HepG2 (cell line): ENCODE measurements around the gene ANXA11. TPM values are rescaled to one million over a fixed set of nuclear protein-coding genes. Genes with fewer than 3 reads are reported as not detected.

Experiments
- SIN3B ChIP-seq: fragments of 150-350 bp; IDR thresholded peaks from 2 replicates; pipeline ENCODE4 v1.6.1; 2014; ENCODE audit warnings: low read length
- ZBTB10 ChIP-seq: sonication (generic); formaldehyde crosslinking; IDR thresholded peaks from 2 replicates; pipeline ENCODE4 v1.4.0; 2020; ENCODE audit warnings: missing genetic modification reagents, borderline replicate concordance
- ZHX2 ChIP-seq, 2 experiments: sonication (generic) in 1 of 2; formaldehyde crosslinking in 1 of 2; IDR thresholded peaks; 2 replicates each; pipeline versions ENCODE4 v1.6.1 to v1.9.0; 2014 to 2022; ENCODE audit warnings: antibody characterized with exemption in 1 of 2, borderline replicate concordance in 1 of 2, inconsistent platforms in 1 of 2, low read depth in 1 of 2, missing genetic modification reagents in 1 of 2
- ZNF263 ChIP-seq: sonication (generic); formaldehyde crosslinking; IDR thresholded peaks from 2 replicates; pipeline ENCODE4 v1.4.0; 2020; ENCODE audit warnings: missing genetic modification reagents
- polyA plus RNA-seq, 8 experiments: library from polyadenylated mRNA; depleted of rRNA in 3 of 8; stranded (reverse) in 7 of 8; unstranded in 1 of 8; fragments of >200 nt; fragmentation: Illumina TruSeq in 4 of 8; extraction: Trizol in 4 of 8; gene quantifications; 2 replicates each; pipeline versions ENCODE4 v1.2.1 to v1.2.3, GENCODE V29; 2011 to 2016; ENCODE audit warnings: low read depth in 4 of 8, missing spikeins in 1 of 8, mixed read lengths in 1 of 8; ENCODE audit not compliant: insufficient read depth in 1 of 8
- total RNA-seq, 5 experiments: library from RNA; depleted of rRNA; stranded (reverse); fragments of >200 nt; fragmentation: Illumina TruSeq; extraction: Trizol; gene quantifications; 2 replicates each; pipeline ENCODE4 v1.2.3, GENCODE V29; 2016; ENCODE audit warnings: low read depth in 1 of 5
- TF ChIP-seq, protein P1 (sequence below): sonication (generic); formaldehyde crosslinking; IDR thresholded peaks from 2 replicates; pipeline ENCODE4 v1.5.1; 2020; ENCODE audit warnings: missing genetic modification reagents, mild to moderate bottlenecking, borderline replicate concordance
- TF ChIP-seq, protein P2 (sequence below): sonication (generic); formaldehyde crosslinking; IDR thresholded peaks from 2 replicates; pipeline ENCODE4 v1.4.0; 2020; ENCODE audit warnings: missing genetic modification reagents
- TF ChIP-seq, protein P3 (sequence below): sonication (generic); formaldehyde crosslinking; IDR thresholded peaks from 2 replicates; pipeline ENCODE4 v1.4.0; 2020; ENCODE audit warnings: mild to moderate bottlenecking, missing genetic modification reagents

ANXA11 gene
- total and polyA plus RNA-seq, 2 of the 13 experiments (the other 11 are each of a cell fraction or from before 2014, with no cell fraction given) = 30.6 to 51.5 TPM

- no peak for TF ChIP-seq ZHX2 (IDR thresholded peaks at IDR 0.05; ENCODE audit: low read depth)
- TF ChIP-seq ZHX2 (CRISPR knock-in tag; IDR thresholded peaks at IDR 0.05; ENCODE audit: borderline replicate concordance) = 0 out of 2 replicates have a peak, but pooled peaks have one; percentile 50
- TF ChIP-seq SIN3B = no peak
- TF ChIP-seq, protein P1, sequence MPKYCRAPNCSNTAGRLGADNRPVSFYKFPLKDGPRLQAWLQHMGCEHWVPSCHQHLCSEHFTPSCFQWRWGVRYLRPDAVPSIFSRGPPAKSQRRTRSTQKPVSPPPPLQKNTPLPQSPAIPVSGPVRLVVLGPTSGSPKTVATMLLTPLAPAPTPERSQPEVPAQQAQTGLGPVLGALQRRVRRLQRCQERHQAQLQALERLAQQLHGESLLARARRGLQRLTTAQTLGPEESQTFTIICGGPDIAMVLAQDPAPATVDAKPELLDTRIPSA (CRISPR knock-in tag) = no peak; the same call in 1 of the 2 replicates
- no peak for TF ChIP-seq ZBTB10 (CRISPR knock-in tag)
- TF ChIP-seq, protein P2, sequence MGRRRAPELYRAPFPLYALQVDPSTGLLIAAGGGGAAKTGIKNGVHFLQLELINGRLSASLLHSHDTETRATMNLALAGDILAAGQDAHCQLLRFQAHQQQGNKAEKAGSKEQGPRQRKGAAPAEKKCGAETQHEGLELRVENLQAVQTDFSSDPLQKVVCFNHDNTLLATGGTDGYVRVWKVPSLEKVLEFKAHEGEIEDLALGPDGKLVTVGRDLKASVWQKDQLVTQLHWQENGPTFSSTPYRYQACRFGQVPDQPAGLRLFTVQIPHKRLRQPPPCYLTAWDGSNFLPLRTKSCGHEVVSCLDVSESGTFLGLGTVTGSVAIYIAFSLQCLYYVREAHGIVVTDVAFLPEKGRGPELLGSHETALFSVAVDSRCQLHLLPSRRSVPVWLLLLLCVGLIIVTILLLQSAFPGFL (CRISPR knock-in tag) = no peak
- TF ChIP-seq, protein P3, sequence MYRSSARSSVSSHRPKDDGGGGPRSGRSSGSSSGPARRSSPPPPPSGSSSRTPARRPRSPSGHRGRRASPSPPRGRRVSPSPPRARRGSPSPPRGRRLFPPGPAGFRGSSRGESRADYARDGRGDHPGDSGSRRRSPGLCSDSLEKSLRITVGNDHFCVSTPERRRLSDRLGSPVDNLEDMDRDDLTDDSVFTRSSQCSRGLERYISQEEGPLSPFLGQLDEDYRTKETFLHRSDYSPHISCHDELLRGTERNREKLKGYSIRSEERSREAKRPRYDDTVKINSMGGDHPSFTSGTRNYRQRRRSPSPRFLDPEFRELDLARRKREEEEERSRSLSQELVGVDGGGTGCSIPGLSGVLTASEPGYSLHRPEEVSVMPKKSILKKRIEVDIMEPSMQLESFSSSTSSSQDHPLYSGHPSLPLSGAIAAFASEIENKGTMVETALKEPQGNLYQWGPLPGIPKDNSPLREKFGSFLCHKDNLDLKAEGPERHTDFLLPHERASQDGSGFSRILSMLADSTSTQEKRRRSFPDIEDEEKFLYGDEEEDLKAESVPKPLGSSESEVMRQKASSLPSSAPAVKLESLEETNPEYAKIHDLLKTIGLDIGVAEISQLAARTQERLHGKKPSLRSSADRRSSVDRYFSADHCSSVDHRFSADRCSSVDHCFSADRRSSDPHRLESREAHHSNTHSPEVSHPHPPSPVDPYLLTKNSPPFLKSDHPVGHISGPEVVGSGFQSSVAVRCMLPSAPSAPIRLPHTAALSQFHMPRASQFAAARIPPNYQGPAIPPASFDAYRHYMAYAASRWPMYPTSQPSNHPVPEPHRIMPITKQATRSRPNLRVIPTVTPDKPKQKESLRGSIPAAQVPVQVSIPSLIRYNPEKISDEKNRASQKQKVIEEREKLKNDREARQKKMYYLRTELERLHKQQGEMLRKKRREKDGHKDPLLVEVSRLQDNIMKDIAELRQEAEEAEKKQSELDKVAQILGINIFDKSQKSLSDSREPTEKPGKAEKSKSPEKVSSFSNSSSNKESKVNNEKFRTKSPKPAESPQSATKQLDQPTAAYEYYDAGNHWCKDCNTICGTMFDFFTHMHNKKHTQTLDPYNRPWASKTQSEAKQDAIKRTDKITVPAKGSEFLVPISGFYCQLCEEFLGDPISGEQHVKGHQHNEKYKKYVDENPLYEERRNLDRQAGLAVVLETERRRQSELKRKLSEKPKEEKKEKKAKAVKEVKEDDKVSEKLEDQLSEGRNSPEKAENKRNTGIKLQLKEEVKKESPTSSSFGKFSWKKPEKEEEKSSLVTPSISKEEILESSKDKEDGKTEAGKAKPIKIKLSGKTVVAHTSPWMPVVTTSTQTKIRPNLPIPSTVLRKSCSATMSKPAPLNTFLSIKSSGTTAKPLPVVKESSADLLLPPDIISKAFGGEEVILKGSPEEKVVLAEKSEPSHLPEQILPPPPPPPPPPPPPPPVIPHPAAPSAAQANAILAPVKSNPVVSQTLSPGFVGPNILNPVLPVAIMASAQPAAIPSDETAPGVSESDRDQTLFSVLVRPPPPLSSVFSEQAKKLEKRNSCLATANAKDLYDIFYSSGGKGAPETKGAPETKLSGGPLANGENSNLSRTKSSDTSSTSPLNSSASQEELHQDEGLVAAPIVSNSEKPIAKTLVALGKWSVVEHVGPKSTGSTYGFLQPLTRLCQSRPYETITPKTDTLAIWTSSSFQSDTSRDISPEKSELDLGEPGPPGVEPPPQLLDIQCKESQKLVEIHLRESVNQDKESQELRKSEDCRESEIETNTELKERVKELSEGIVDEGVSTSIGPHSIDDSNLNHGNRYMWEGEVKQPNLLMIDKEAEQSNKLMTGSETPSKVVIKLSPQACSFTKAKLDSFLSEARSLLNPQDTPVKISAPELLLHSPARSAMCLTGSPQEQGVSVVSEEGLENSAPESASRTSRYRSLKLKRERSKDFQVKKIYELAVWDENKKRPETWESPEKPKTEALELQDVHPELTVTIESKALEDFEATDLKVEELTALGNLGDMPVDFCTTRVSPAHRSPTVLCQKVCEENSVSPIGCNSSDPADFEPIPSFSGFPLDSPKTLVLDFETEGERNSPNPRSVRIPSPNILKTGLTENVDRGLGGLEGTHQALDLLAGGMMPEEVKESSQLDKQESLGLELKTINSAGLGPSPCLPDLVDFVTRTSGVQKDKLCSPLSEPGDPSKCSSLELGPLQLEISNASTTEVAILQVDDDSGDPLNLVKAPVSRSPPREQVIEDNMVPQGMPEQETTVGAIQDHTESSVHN (CRISPR knock-in tag) = no peak
- peak; percentile 48; the same call in 1 of the 2 replicates for TF ChIP-seq ZNF263 (CRISPR knock-in tag)
These were observed at the start of gene ANXA11 (continued) for GRCh38 chr10:80205477-80206276.
